Measurements from ENCODE around the gene EPAS1.

DNA sequence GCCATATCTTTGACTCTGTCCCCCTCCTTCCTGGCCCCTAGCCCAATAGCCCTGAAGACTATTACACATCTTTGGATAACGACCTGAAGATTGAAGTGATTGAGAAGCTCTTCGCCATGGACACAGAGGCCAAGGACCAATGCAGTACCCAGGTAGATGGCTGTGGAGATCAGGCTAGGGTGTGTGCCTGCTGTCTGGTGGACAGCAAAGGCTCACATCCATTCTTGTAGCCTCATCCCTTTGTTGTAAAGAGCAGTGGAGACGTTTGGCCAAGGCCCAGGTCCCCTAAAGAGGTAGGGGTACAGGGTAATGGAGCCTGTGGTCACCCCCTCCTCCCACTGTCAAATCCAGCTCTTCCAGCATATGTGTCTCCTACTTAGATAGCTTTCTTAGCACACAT lies 81.4 kb downstream of the EPAS1 start:
- TF ChIP-seq CTCF (IDR thresholded peaks at IDR 0.05) (no peak), POLR2A (IDR thresholded peaks at IDR 0.05) (no peak), POLR2AphosphoS5 (IDR thresholded peaks at IDR 0.05) (no peak), EP300 (IDR thresholded peaks at IDR 0.05) (no peak)
